ENCODE measurements around the gene POU2F1. TPM values are rescaled to one million over a fixed set of nuclear protein-coding genes. Genes with fewer than 3 reads are reported as not detected.

Gene POU2F1
- total and polyA plus RNA-seq, 12 donors, result 1.3 to 13.9 (median 10.1) TPM

- WGBS, 2 donors, result 100% methylated on average over 2 of the region's 2 CpGs
- Histone ChIP-seq H3K27ac (no peak overlapping the region), H3K4me3 (no peak overlapping the region), H3K27me3 (no peaks in the 10 kb centered on the region), H3K9me3 (no peaks in the 10 kb centered on the region), H3K4me1 (peaks cover 0 to 57% (median 32%) of the 10 kb centered on the region in 9 donors), H3K36me3 (no peaks in the 10 kb centered on the region)
- TF ChIP-seq CTCF (IDR thresholded peaks at IDR 0.05), result no peak
- DNase-seq, result no peak
- no peak for ATAC-seq
- intact Hi-C loops (cut with DNase I), result no loop called here
These were observed 12.1 kb downstream of the POU2F1 start for GRCh38 chr1:167232801-167233200.

- Histone ChIP-seq H3K4me3 (no peak overlapping the region), H3K4me1 (peaks cover 0 to 52% (median 32%) of the 10 kb centered on the region in 9 donors), H3K36me3 (no peaks in the 10 kb centered on the region), H3K27ac (no peak overlapping the region), H3K9me3 (no peaks in the 10 kb centered on the region), H3K27me3 (no peaks in the 10 kb centered on the region)
- intact Hi-C loops (cut with DNase I), result no loop called here
- no peak for ATAC-seq
- DNase-seq, result no peak
- WGBS, 2 donors, result 82 to 87% methylated on average over 1 of the region's 1 CpG
- TF ChIP-seq CTCF (IDR thresholded peaks at IDR 0.05), result no peak
These were observed 12.7 kb downstream of the POU2F1 start for GRCh38 chr1:167233373-167233772.

- Histone ChIP-seq H3K27me3 (no peaks in the 10 kb centered on the region), H3K9me3 (no peaks in the 10 kb centered on the region), H3K4me1 (peaks cover 0 to 26% (median 17%) of the 10 kb centered on the region in 9 donors), H3K36me3 (no peaks in the 10 kb centered on the region), H3K4me3 (no peak overlapping the region), H3K27ac (no peak overlapping the region)
- no peak for DNase-seq
- intact Hi-C loops (cut with DNase I), result no loop called here
- 62% methylated on average over 3 of the region's 3 CpGs for WGBS, 2 donors
- TF ChIP-seq CTCF (IDR thresholded peaks at IDR 0.05), result no peak
- ATAC-seq, result no peak
These were observed 16.3 kb downstream of the POU2F1 start for GRCh38 chr1:167237000-167237399.

- H3K36me3 ChIP-seq, result no peaks in the 10 kb centered on the region
- no peaks in the 10 kb centered on the region for H3K27me3 ChIP-seq
- no peak for TF ChIP-seq CTCF (IDR thresholded peaks at IDR 0.05)
- no peak for DNase-seq
- ATAC-seq, result no peak
- no peak overlapping the region for H3K27ac ChIP-seq
- H3K4me3 ChIP-seq, result no peak overlapping the region
- intact Hi-C loops (cut with DNase I), result no loop called here
- no peaks in the 10 kb centered on the region for H3K9me3 ChIP-seq
- peaks cover 0 to 26% (median 17%) of the 10 kb centered on the region in 9 donors for H3K4me1 ChIP-seq
These were observed 18.0 kb downstream of the POU2F1 start for GRCh38 chr1:167238713-167239112.
